ENCODE results near the gene FOXP4. TPM values are rescaled to one million over a fixed set of nuclear protein-coding genes. Genes with fewer than 3 reads are reported as not detected.

The FOXP4 gene, protein sequence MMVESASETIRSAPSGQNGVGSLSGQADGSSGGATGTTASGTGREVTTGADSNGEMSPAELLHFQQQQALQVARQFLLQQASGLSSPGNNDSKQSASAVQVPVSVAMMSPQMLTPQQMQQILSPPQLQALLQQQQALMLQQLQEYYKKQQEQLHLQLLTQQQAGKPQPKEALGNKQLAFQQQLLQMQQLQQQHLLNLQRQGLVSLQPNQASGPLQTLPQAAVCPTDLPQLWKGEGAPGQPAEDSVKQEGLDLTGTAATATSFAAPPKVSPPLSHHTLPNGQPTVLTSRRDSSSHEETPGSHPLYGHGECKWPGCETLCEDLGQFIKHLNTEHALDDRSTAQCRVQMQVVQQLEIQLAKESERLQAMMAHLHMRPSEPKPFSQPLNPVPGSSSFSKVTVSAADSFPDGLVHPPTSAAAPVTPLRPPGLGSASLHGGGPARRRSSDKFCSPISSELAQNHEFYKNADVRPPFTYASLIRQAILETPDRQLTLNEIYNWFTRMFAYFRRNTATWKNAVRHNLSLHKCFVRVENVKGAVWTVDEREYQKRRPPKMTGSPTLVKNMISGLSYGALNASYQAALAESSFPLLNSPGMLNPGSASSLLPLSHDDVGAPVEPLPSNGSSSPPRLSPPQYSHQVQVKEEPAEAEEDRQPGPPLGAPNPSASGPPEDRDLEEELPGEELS
- polyA plus RNA-seq (2013, experiment 1 of 2), result 23.4 TPM
- polyA plus RNA-seq (2013, experiment 2 of 2), result 22.7 TPM

DNA sequence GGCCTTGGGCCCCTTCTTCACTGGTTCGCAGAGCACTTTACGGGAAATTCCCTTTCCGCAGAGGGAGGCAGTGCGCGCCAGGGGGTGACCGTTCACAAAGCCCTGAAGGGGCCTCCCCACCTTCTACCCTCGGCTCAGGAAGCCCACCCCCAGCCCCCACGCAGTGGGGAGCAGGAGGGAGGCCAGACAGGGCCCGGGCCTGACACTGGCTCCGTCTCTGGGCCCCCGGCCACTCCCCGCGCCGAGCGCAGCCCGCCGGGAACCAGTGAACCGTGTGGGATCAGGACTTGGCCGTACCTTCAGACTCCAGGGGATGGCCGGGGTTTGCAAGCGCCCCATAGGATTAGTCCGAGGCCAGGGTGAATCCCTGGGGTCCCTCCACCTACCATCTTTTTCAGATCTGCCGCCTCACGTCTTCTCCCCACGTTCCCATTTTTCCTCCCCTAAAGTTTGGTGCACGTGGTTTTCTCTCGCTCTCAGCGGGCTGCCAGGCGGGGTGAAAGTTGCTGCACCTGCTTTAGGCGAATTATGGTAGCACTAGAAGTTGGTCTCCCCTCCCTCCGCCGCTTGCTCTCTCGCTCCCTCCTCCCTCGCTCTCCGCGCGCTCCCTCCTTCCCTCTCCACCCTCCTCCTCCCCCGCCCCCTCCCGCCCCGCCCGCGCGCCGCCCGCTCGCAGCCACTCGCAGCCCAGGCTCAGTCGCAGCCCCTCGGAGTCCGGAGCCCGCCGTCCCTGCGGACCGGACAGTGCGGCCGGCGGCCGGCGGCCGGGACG is at the start of gene FOXP4:
FOXP4 (plus strand) TSS at position 679 of the 772 bp plus-strand sequence. CDS start 19,380 bp downstream, outside the sequence.
- Histone ChIP-seq H3K14ac (ENCODE audit: low read length in 2 of 2) (peak within 1 kb of the TSS in 1 of 2 experiments; percentile 46), H2BK120ac (ENCODE audit: low read depth, low read length) (peak within 1 kb of the TSS; percentile 90), H2BK12ac (ENCODE audit: low read length in 2 of 2) (no peak within 1 kb of the TSS), H3K18ac (ENCODE audit: low read depth in 1 of 2, low read length in 2 of 2) (peak within 1 kb of the TSS; percentile 67 to 89), H3K36me3 (ENCODE audit: control insufficient read depth in 1 of 2, insufficient read depth in 2 of 2, low read depth in 1 of 2, low read length in 2 of 2) (peaks cover under 1 to 1% of the 10 kb centered on the region in 2 experiments), H3K9me3 (ENCODE audit: control insufficient read depth, low read length) (no peaks in the 10 kb centered on the region), H3K79me1 (replicated peaks; ENCODE audit: low read length, poor library complexity, severe bottlenecking) (peaks cover 22% of the 10 kb centered on the region), H3K4me3 (ENCODE audit: insufficient read depth in 1 of 2, low read depth in 1 of 2, low read length in 2 of 2) (peak within 1 kb of the TSS; percentile 76 to 93), H2BK5ac (ENCODE audit: low read depth, low read length, poor library complexity, severe bottlenecking) (peak within 1 kb of the TSS; percentile 10), H3K9ac (ENCODE audit: low read length) (peak within 1 kb of the TSS; percentile 81), H3K4me1 (ENCODE audit: control insufficient read depth, insufficient read depth, low read depth, low read length) (peaks cover 28% of the 10 kb centered on the region), H3K4ac (ENCODE audit: low read depth in 1 of 2, low read length in 2 of 2) (peak within 1 kb of the TSS; percentile 73 to 83), H3K4me2 (ENCODE audit: low read length, poor library complexity, severe bottlenecking) (peak within 1 kb of the TSS; percentile 97), H3K27me3 (ENCODE audit: control insufficient read depth in 1 of 2, insufficient read depth in 1 of 2, low read length in 2 of 2) (peaks cover 10 to 20% of the 10 kb centered on the region in 2 experiments), H2AFZ (ENCODE audit: low read depth, low read length) (peak within 1 kb of the TSS; percentile 55), H4K91ac (ENCODE audit: low read length) (peak within 1 kb of the TSS; percentile 11), H2BK15ac (ENCODE audit: low read depth, poor library complexity, severe bottlenecking) (peak within 1 kb of the TSS; percentile 79), H2AK5ac (ENCODE audit: low read length, severe bottlenecking) (no peak within 1 kb of the TSS), H3K23ac (ENCODE audit: low read length in 2 of 2) (no peak within 1 kb of the TSS), H3K27ac (ENCODE audit: low read length, poor library complexity, severe bottlenecking) (peak within 1 kb of the TSS; percentile 35), H4K8ac (ENCODE audit: low read length) (peak within 1 kb of the TSS; percentile 87)
- DNase-seq, result peak; percentile 97
- under 1% methylated on average over 39 of the region's 61 CpGs for WGBS

DNA sequence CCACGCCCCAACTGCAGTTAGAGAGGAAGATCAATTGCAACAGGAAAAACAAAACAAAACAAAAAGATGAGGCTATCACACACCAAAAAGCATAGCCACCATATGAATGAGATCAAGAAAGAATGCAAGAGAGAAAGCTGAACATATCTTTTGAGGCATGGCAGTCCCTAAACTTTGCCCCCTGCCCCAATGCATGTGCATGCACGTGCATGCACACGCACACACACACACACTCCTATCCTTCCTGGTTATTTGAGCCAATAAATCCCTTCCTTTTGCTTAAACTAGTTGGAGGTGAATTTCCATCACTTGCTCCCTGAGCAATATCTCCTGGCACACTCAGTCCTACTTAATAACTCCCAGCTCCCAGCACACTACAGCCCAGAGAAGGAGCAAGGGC is 48.6 kb upstream of the FOXP4 start:
- no peak overlapping the region for H3K4me3 ChIP-seq (ENCODE audit: insufficient read depth in 1 of 2, low read depth in 1 of 2, low read length in 2 of 2)
- WGBS, result 70% methylated on average over 3 of the region's 3 CpGs
- no peaks in the 10 kb centered on the region for H3K79me1 ChIP-seq (replicated peaks; ENCODE audit: low read length, poor library complexity, severe bottlenecking)
- no peak overlapping the region for H3K23ac ChIP-seq (ENCODE audit: low read length in 2 of 2)
- H2BK120ac ChIP-seq (ENCODE audit: low read depth, low read length), result no peak overlapping the region
- no peak overlapping the region for H2AFZ ChIP-seq (ENCODE audit: low read depth, low read length)
- DNase-seq, result no peak
- no peak overlapping the region for H3K9ac ChIP-seq (ENCODE audit: low read length)
- no peak overlapping the region for H3K27ac ChIP-seq (ENCODE audit: low read length, poor library complexity, severe bottlenecking)
- no peaks in the 10 kb centered on the region for H3K9me3 ChIP-seq (ENCODE audit: control insufficient read depth, low read length)
- H2AK5ac ChIP-seq (ENCODE audit: low read length, severe bottlenecking), result no peak overlapping the region
- H4K8ac ChIP-seq (ENCODE audit: low read length), result no peak overlapping the region
- no peak overlapping the region for H2BK15ac ChIP-seq (ENCODE audit: low read depth, poor library complexity, severe bottlenecking)
- H4K91ac ChIP-seq (ENCODE audit: low read length), result no peak overlapping the region
- no peak overlapping the region for H3K4ac ChIP-seq (ENCODE audit: low read depth in 1 of 2, low read length in 2 of 2)
- H3K14ac ChIP-seq (ENCODE audit: low read length in 2 of 2), result no peak overlapping the region
- no peak overlapping the region for H3K4me2 ChIP-seq (ENCODE audit: low read length, poor library complexity, severe bottlenecking)
- H3K18ac ChIP-seq (ENCODE audit: low read depth in 1 of 2, low read length in 2 of 2), result no peak overlapping the region
- H2BK12ac ChIP-seq (ENCODE audit: low read length in 2 of 2), result no peak overlapping the region
- no peaks in the 10 kb centered on the region for H3K36me3 ChIP-seq (ENCODE audit: control insufficient read depth in 1 of 2, insufficient read depth in 2 of 2, low read depth in 1 of 2, low read length in 2 of 2)
- peaks cover 52 to 58% of the 10 kb centered on the region in 2 experiments for H3K27me3 ChIP-seq (ENCODE audit: control insufficient read depth in 1 of 2, insufficient read depth in 1 of 2, low read length in 2 of 2)
- H3K4me1 ChIP-seq (ENCODE audit: control insufficient read depth, insufficient read depth, low read depth, low read length), result peaks cover 2% of the 10 kb centered on the region
- H2BK5ac ChIP-seq (ENCODE audit: low read depth, low read length, poor library complexity, severe bottlenecking), result no peak overlapping the region

DNA sequence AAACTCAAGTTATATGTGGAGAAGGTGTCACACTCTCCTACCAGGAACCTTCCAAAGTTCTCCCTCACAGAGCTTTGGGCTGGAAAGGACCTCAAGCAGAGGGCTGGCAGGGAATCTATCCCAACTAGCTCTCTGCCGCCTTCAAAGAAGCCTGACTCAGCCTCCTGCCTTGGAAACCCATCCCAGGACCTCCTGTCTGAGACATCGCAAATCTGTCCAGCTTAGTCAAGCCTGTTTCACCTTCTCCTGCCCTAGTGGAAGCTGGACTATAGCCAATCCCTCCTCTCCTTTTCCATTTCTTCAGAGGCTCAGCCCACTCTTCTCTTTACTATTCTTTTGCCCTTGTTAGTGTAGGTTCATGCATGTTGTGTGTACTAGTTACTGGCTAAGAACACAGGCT is 48.2 kb upstream of the FOXP4 start:
- H3K9me3 ChIP-seq (ENCODE audit: control insufficient read depth, low read length), result no peaks in the 10 kb centered on the region
- no peak overlapping the region for H2BK5ac ChIP-seq (ENCODE audit: low read depth, low read length, poor library complexity, severe bottlenecking)
- no peaks in the 10 kb centered on the region for H3K79me1 ChIP-seq (replicated peaks; ENCODE audit: low read length, poor library complexity, severe bottlenecking)
- H3K23ac ChIP-seq (ENCODE audit: low read length in 2 of 2), result no peak overlapping the region
- H2BK12ac ChIP-seq (ENCODE audit: low read length in 2 of 2), result no peak overlapping the region
- no peak overlapping the region for H4K8ac ChIP-seq (ENCODE audit: low read length)
- H2BK120ac ChIP-seq (ENCODE audit: low read depth, low read length), result no peak overlapping the region
- H3K27me3 ChIP-seq (ENCODE audit: control insufficient read depth in 1 of 2, insufficient read depth in 1 of 2, low read length in 2 of 2), result peaks cover 49 to 54% of the 10 kb centered on the region in 2 experiments
- H3K4me3 ChIP-seq (ENCODE audit: insufficient read depth in 1 of 2, low read depth in 1 of 2, low read length in 2 of 2), result no peak overlapping the region
- no peak overlapping the region for H3K27ac ChIP-seq (ENCODE audit: low read length, poor library complexity, severe bottlenecking)
- no peak overlapping the region for H2AFZ ChIP-seq (ENCODE audit: low read depth, low read length)
- H3K18ac ChIP-seq (ENCODE audit: low read depth in 1 of 2, low read length in 2 of 2), result no peak overlapping the region
- H2BK15ac ChIP-seq (ENCODE audit: low read depth, poor library complexity, severe bottlenecking), result no peak overlapping the region
- no peak for DNase-seq
- no peak overlapping the region for H4K91ac ChIP-seq (ENCODE audit: low read length)
- H3K9ac ChIP-seq (ENCODE audit: low read length), result no peak overlapping the region
- H3K4me2 ChIP-seq (ENCODE audit: low read length, poor library complexity, severe bottlenecking), result no peak overlapping the region
- no peak overlapping the region for H3K14ac ChIP-seq (ENCODE audit: low read length in 2 of 2)
- H3K36me3 ChIP-seq (ENCODE audit: control insufficient read depth in 1 of 2, insufficient read depth in 2 of 2, low read depth in 1 of 2, low read length in 2 of 2), result no peaks in the 10 kb centered on the region
- WGBS, result 60% methylated on average over 2 of the region's 2 CpGs
- H3K4ac ChIP-seq (ENCODE audit: low read depth in 1 of 2, low read length in 2 of 2), result no peak overlapping the region
- peaks cover 6% of the 10 kb centered on the region for H3K4me1 ChIP-seq (ENCODE audit: control insufficient read depth, insufficient read depth, low read depth, low read length)
- H2AK5ac ChIP-seq (ENCODE audit: low read length, severe bottlenecking), result no peak overlapping the region

All from mesenchymal stem cell (in vitro differentiated cells and primary cell).